SKM-1 (cell line): ENCODE measurements around the gene ZMYND19.
A peak's percentile ranks its signal among the peaks of the same experiment; 100 is the strongest.
"Not testable (repeated sequence)": the region's sequence is repeated elsewhere in the genome, so short reads cannot be mapped to it uniquely, and the experiment has no call there.

Experiments
- DNase-seq: peaks from one replicate; lab custom pipeline; 2025; ENCODE audit not compliant: unreplicated experiment; lab: John Stamatoyannopoulos, UW

Gene ZMYND19

DNA sequence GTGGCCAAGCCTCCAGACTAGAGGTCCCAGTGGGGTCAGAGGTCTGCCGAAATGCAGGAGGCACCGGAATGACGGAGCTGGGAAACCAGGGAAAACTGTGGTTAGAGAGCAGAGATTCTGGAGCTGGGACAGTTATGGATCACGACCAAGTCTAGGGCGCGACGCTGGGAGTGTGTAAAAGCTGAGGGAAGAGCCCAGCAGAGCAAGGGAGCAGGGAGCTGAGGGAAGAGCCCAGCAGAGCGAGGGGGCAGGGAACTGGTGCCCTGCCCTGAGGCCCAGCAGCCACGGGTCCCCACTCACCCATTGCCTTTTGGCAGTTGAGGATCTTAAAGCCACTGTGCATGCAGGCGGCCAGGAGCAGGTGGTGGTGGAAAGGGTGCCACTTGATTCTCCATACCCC is 26.2 kb downstream of the ZMYND19 start:
- no peak for DNase-seq

- no peak for DNase-seq
Observed at GRCh38 chr9:137558127-137558526, 32.2 kb downstream of the ZMYND19 start.

DNA sequence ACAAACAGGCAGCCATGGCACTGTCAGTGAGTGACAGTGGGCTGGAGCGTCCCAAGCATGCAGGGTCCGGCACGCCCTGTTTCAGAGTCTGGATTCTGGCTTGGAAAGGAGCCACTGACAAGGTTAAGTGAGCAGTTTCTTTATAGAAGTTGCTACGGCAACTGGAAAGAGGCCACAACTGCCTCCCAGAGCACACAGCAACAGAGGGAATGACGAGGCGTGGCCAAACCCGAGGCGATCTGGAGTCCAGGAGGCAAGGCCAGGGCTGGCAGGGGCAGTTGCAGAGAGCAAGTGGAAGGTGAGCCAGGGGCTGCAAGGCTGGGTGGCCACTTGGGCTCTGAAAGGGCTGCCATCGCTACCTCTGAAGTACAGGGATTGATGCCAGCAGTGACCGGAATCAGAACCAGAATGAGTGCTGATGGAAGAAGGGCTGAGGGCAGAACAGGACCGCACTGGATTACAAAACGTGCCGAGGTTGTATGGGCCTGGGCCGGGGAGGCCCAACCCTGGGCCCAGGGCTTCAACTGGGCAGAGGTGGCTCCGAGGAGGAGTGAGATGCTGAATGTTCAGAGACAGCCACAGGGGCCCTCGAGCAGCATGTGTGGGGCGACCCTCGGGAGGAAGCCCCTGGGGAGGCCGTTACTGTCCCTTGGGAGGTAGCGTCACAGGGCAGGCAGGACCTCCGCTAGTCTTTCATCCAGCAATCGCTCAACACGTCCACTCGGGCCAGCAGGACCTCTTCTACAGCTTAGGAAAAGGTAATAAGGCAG is 34.1 kb downstream of the ZMYND19 start:
- DNase-seq: no peak

DNA sequence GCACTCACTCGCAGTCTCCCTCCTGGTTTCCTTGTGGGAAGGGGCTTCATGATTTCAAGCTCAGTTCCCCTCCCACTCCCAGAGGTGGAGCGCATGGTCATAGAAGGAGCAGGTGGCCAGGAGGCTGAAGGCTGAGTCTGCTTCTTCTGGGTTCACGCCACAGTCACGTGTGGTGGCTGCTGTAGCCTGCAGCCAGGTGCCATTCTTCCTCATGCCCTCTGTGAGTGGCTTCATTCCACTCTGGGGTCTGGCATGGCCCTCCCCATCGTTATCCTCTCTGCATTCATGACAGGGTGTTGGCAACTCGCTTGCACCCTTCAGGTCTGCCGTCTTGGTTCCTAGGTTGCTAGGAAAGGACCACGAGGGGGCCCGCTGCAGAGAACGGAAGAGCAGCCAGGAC is 35.1 kb downstream of the ZMYND19 start:
- no peak for DNase-seq

DNA sequence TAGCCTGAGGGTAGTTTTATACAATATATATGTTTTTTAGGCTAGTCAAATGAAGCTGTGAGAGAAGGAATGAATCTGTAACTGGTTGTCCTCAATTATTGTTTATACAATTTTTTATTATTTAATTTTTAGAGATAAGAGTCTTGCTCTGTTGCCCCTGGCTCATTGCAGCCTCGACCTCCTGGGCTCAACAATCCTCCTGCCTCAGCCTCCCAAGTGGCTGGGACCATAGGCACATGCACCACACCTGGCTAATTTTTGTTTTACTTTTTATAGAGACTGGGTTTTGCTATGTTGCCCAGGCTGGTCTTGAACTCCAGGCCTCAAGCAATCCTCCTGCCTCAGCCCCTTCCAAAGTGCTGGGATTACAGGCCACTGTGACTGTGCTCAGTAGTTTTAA is 36.0 kb downstream of the ZMYND19 start:
- no peak for DNase-seq

DNA sequence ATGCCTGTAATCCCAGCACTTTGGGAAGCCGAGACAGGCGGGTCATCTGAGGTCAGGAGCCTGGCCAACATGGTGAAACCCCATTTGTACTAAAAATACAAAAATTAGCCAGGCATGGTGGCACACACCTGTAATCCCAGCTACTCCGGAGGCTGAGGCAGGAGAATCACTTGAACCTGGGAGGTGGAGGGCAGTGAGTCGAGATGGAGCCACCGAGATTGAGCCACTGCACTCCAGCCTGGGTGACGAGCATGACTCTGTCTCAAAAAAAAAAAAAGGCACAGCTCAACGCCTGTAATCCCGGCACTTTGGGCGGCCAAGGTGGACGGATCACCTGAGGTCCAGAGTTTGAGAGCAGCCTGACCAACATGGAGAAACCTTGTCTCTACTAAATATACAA is 36.7 kb downstream of the ZMYND19 start:
- not testable (repeated sequence) for DNase-seq

- no peak for DNase-seq
Observed at GRCh38 chr9:137552022-137552768, 38.1 kb downstream of the ZMYND19 start.

GRCh38 chr9:137551264-137552021 is 38.9 kb downstream of the ZMYND19 start, which contains the start of gene MRPL41:
MRPL41 (plus strand) TSS chr9:137551879; CDS start chr9:137552082, 203 bp downstream.
- DNase-seq: peak; percentile 72

DNA sequence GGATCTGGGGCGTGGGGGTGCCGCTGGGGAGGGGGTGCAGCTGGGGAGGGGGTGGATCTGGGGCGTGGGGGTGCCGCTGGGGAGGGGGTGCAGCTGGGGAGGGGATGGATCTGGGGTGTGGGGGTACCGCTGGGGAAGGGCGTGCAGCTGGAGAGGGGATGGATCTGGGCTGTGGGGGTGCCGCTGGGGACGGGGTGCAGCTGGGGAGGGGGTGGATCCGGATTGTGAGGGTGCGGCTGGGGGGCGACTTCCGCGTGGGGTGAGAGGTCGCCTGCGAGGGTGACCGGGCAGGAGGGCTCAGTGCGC is 39.4 kb downstream of the ZMYND19 start:
- not testable (repeated sequence) for DNase-seq

- DNase-seq: peak; percentile 46
Observed at GRCh38 chr9:137550231-137550621, 40.1 kb downstream of the ZMYND19 start, which contains the start of gene PNPLA7. PNPLA7 (minus strand) TSS chr9:137550402; CDS start chr9:137550197, 205 bp downstream.

GRCh38 chr9:137547687-137548543 is 42.4 kb downstream of the ZMYND19 start:
- no peak for DNase-seq

DNA sequence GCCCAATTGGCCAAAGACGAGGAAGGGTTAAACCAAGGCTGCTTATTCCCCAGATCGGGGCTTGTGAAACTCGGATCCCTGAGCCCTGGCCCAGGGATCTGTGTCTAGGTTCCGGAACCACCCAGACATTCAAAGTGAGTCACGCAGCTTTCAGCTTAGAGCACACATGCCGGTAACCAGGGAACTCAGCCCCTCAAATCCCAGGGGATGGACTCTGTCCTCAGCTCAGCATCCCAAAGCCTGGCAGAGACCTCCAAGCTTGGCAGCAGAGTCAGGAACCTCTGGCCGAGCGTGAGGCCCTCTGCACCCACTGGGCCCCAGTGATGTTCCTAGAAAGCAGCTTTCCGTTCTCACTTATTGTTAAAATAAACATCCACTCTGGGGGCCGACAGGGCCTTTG is 45.2 kb downstream of the ZMYND19 start:
- DNase-seq: no peak

GRCh38 chr9:137544176-137544760 is 46.0 kb downstream of the ZMYND19 start:
- DNase-seq: no peak

DNA sequence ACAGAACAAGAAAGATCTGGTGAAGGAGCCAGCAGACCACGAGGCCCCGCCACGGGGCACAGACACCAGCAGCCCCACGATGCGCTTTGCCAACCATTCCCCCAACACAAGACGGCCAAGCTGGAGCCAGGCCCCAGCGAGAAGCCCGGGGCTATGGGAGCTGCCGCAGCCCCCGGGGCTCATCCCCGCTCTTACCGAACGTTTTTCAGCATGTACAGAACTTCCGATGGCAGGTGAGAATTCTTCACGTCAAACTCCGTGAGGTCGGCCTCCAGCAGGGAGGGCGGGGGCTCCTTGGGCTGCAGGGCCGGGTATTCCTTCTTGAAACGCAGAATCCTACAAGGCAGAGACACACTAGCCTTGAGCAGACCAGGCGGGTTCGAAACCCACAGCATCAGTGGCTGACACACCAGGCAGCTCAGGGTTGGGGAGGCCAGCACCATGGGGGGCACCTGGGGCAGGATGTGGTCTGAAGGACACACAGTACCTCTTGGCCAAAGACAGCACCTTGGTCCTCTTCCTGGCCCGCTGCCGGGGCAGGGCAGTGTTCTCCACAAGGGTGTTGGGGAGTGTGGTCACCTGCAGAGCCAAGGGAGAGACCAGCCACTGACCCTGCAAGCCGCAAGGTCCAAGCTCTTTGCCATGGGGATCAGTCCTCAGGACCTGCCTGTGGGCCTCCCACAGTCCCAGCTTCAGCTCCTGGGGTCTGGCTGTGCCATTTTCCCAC is 46.9 kb downstream of the ZMYND19 start:
- DNase-seq: no peak

DNA sequence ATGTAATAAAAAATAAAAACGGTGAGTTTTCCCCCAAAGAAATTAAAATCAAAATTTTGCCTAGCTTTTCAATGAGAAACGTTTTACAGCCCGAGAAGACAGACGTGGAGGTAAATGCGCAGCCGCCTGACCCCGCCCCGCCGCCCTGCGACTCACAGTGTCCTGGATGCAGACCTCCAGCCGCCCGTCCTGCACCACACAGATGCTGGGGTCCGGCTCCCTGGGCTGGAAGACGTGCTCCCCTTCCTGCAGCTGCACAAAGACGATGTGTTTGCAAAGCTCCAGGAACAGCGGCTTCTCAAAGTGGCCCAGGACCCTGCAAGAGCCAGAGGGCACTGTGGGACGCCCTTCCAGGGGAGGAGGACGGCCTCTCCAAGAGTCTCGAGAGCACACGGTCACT is 47.8 kb downstream of the ZMYND19 start:
- no peak for DNase-seq

GRCh38 chr9:137540536-137540935 is 49.8 kb downstream of the ZMYND19 start:
- DNase-seq: no peak

- DNase-seq: no peak
Observed at GRCh38 chr9:137538058-137538457, 52.3 kb downstream of the ZMYND19 start.

DNA sequence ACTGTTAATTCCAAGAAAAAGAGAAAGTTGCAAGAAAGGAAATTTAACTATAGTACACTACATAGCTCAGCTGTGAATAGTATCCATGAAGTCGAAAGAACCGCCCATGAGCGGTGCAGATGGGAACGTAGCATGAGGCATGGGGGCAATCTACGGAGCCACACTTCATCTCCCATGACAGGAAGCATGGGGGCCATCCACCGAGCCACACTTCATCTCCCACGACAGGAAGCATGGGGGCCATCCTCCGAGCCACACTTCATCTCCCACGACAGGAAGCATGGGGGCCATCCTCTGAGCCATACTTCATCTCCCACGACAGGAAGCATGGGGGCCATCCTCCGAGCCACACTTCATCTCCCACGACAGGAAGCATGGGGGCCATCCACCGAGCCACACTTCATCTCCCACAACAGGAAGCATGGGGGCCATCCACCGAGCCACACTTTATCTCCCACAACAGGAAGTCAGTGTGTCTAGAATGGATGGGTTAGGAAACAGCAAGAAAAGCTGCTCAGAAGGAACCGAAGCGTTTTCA is 53.6 kb downstream of the ZMYND19 start:
- not testable (repeated sequence) for DNase-seq

DNA sequence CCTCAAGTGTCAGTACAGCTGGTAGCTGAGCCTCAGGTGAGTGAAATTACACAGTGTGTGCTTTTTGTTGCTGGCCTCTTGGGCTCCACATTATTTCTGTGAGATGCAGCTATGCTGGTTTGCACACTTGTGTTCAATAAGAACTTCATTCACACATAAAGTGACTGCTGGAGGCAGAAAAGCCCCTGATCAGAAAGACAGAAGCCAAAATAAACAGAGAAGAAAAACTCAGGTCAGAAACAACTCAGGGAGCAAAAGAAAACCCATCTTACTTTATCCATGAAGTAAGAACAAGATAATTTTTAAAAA is 55.2 kb downstream of the ZMYND19 start:
- no peak for DNase-seq
